NCI-H1694 treated with DMSO at 0.1 percent for 48 hours (cell line): Measurements from ENCODE around the gene MRAS.

Experiments
- DNase-seq: peaks from one replicate; lab custom pipeline; 2025; lab: John Stamatoyannopoulos, UW

Gene MRAS

DNA sequence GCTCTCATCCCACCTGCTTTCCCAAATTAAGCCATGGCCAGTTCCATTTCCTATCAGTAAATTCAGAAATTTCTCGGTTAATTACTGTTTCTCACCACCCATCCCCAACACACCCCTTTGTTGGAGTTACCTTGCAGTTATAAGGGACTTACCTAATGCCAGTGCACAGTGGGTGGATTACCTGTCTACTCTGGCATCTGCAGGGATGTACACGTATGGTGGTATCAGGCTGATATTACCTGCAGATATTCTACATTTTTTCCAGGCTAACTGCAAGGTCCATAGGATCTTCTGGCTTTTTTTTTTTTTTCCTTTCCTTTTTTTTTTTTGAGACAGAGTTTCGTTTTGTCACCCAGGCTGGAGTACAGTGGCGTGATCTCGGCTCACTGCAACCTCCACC is 7.9 kb upstream of the MRAS start:
- no peak for DNase-seq

DNA sequence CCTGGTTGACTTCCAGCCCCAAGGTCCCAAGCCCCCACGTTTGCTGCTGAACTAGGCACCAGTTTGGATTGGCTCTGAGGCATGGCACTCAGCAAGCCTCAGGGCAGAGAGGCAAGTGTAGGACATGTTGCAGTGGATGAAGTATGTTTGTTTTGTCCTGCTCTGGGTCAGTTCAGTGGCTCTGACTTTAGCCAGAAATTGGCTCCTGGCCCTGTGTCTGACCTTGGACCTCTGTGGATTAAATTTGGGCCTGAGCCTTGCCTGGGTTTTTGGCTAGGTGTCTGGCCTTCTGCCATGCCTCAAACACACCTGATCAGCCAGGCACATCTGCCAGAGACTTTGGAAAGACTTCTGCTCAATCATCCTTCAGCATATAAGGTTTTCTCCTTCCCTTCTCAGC is 3.6 kb upstream of the MRAS start:
- DNase-seq = no peak

DNA sequence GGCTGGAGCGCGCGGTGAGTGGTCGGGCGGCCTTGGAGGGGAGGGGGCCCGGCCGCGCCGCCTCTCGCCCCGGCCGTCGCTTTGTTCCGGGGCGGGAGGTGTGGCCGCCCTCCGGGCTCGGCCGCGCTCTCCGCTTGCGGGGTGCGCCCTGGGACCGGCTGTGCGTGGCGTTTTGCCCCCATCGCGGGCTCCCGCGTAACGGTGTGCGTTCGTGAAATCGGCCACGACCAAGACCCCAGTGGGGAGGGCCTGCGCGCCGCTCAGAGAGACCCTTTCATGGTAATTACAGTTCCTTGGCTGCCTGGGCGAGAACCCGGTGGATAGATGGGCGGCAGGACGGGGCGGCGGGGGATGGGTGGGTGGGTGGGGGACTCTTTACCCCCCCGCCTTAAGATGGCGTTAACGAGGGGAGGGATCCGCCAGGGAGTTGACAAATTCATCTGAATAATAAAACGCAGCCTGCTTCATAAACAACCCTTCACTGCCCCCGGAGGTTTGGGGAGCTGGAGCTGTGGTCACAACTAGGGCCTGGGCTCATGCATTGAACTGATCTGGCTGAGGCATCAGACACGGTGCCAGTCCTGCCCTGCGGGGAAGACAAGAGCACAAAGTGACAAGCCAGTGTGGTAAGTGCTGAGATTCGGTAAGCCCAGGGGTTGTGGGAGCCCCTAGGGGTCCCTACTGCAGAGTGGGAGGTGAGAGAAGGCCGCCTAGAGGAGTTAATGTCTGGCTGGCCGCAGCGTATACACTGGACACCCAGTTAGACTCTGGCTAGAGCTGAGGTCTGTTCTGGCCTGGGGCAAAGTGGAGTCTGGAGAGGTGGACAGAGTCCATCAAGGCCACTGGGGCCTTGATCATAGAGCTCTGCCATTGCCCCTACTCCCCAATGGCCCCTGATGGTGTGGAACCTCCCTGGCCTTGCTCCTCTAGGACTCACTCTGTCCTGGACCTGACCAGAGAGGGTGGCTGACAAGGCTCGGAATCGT is 668 bp downstream of the MRAS start:
- peak; percentile 23 for DNase-seq

DNA sequence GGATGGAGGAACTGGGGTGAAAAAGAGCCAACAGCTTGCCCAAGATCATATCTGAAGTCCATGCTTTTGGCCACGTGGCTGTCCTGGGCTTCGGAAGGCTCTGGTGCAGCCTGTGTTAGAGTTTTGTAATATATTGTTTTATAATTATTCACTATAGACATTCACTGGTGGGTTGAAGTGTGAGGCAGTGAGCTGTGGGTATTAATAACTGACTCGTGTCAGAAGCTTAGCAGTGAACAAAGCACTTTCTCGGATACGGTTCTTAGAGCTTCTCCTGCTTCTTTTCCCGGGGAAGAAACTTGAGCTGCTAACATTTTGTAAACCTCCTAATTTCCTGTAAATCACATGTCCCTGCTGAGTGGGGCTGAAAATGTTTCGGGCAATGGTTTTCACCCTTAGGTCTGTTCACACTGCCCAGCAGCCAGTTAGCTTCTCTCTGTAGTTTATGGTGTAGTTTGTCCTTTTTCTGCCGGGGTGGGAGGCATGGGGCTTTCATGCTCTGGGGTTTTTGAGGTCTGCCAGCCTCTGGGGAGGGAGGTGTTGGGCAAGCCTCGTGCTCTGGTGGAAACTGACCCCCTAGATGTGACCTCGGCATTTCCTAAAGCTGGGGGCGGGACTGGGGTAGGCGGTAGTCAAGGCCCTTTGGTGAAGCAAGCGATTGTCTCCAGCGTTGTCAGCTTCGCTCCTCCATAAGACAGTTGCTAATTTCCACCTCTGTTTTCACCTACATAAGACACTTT is 1.7 kb downstream of the MRAS start:
- DNase-seq = no peak

- DNase-seq = no peak
These were observed 2.8 kb downstream of the MRAS start for GRCh38 chr3:138351151-138351550.

- DNase-seq = no peak
These were observed 3.7 kb downstream of the MRAS start for GRCh38 chr3:138351916-138352550.

GRCh38 chr3:138354376-138354775 is 6.0 kb downstream of the MRAS start:
- DNase-seq = no peak

- DNase-seq = no peak
These were observed 6.7 kb downstream of the MRAS start for GRCh38 chr3:138355071-138355470.

- no peak for DNase-seq
These were observed 8.5 kb downstream of the MRAS start for GRCh38 chr3:138356730-138357405.

DNA sequence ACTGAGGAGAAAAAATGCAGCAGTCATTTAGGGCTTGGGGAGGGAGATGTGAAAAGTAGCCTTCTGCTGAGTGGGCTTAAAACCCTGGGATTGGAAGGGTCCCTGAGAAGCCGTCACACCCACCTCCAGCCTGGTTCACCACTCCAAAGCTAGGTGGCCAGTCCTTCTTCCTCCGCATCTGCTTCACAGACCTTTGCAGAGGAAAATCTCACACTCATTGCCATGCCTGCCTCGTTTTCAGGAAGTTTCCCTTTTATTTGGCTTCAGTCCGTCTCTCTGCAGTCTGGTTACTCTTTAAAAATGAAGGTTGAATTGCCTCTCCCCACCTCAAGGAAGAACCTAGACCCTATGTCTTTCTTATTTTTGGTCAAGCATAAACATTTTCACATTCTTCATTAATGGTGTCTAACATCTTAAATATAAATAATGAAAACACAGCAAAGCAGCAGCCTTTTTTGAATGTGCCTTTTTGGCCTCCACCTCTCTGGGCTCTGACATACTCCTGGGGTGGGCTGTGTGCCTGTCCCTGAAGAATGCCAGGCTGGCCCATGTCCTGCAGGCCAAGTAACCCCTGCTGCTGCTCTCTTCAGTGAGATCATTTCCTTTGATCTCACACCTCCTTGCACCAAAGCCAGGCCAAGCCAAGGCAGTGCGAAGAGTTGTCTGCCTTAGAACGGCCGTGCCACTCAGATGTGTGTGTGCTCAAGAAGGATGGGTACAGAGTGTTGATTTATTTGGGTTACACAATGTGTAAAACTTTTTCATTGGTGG is 11.0 kb downstream of the MRAS start:
- no peak for DNase-seq

DNA sequence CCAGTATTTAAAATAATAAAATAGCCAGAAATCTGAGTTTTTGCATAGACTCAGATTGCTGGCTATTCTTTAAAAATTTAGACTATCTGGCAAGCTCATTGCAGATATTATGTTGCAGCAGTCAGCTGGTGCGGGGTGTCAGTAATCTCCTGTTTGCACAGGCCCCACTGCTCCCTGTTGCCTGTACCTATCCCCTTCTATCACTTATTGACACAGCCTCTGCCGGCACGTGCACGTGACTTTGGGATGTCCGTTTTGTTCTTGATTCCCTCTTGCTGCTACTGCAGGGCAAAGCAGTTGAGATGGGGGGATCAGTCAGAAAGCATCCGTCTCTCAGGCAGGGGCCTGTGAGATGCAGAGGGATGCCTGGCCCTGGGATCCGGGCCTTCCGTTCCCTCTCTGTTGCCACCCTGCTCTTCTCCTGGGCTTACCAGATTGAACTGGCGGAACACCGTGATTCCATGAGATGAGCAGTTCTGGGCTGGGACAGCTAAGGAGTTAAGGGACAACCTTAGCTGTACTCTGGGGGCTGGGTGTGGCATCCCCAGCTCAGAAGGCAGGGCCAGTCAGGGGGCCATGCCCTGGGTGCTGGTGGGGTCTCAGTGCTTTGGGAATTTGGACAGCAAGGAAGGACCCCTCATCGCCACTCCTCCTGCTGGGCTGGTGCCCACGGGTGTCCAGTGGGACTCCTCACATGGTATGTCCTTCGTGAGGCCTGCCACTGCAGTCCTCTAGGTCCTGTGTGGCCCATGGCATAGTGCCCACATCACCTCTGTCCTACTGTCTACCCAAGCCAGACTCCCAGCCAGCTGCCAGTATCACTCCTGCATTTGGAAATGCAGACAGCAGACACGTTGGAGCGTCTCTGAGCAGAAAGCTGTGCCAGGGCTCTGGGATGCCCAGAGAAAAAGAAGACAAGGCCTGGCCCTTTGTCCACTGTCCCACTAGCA is 11.8 kb downstream of the MRAS start:
- DNase-seq = no peak

DNA sequence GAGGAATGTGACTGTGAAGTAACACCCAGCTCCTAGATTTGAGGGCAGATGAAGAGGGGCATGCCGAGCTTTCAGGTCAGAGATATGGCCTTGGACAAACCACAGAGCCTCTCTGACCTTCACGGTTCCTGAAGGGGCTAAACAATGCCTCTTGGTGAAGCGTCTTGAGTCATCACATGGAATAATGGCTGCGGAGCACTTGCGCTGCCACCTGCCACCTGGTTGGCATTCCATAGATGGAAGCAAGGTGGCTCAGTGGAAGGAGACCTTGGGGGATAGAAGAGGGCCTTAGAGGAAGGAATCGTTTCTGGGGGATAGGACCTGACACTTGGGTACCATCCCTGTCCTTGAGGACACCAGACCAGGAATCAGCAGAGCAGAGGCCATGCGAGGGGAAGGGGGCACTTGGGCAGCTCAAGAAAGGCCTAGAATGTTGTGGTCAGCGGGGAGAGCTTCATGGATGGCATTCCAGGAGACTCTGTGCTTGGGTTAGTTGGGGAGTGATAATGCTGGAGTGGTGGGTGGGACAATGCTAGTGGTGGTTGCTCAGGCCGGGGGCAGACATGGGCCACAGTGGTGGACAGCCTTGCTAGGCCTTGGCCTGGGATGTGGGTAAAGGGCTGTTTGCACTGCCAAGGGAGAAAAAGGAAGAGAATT is 12.6 kb downstream of the MRAS start:
- DNase-seq = no peak

GRCh38 chr3:138361561-138361971 is 13.2 kb downstream of the MRAS start:
- no peak for DNase-seq

GRCh38 chr3:138362538-138362937 is 14.2 kb downstream of the MRAS start:
- no peak for DNase-seq

DNA sequence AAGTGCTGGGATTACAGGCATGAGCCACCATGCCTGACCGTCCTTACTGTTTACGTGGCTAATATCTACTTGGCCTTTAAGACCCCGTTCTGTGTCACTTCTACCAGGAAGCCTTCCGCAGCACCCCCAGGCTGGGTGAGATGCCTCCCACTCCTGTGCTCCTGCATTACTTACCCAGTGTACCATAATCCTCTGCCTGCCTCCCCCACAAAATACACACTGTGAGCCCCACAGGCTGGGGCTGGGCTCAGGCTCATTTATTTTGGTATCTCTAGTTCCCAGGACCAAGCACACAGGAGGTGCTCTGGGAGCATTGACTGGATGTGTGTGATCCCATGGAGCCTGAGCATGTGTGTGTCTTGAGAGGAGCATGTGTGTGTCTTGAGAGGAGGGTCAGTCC is 14.9 kb downstream of the MRAS start:
- DNase-seq = no peak

DNA sequence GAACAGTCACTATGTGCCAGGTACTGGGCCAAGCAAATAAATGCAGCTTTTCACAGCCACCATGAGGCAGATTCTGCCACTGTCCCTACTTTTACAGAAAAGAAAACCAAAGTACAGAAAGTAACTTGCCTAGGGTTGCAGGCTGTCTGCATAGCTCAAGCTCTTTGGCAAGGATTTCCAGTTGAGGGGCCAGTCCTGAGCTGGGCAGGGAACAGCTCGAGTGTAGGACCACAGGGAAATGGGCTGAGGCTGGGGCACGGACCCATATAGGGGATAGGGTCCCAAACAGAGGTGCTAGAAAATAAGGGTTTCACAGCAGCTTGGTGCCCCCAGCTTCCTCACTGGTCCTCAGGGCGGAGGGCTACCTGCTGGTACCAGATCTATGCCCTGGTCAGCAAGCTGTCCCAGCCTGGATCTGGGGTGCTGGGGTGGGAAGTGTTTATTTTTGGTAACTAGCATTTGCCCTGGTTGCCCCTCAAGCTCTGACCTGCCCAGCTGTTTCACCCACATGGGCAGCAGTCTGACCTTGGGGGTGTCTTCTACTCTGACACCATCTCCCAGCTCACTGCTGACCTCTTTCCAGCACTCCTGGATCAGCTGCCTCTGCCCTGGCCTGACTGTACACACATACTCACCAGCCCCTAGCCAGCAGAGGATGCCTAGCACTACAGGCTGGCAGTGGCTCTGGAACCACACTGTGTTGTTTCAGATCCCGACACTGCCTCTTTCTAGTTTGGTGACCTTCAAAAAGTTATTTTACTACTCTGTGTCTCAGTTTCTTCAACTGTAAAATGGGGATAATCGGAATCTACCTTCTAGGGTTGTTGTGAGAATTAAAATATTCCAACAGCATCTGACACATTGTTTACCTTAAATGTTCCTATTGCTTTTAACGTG is 16.2 kb downstream of the MRAS start:
- no peak for DNase-seq

GRCh38 chr3:138365253-138365555 is 16.8 kb downstream of the MRAS start:
- DNase-seq = no peak

GRCh38 chr3:138366006-138366759 is 17.8 kb downstream of the MRAS start:
- no peak for DNase-seq
